ENCODE results near the gene NOA1. TPM values are rescaled to one million over a fixed set of nuclear protein-coding genes. Genes with fewer than 3 reads are reported as not detected.
"Not testable (repeated sequence)": the region's sequence is repeated elsewhere in the genome, so short reads cannot be mapped to it uniquely, and the experiment has no call there.

NOA1 gene
- total RNA-seq, 4 donors from 2014 or later: 17.4 to 29.7 (median 23.3) TPM

DNA sequence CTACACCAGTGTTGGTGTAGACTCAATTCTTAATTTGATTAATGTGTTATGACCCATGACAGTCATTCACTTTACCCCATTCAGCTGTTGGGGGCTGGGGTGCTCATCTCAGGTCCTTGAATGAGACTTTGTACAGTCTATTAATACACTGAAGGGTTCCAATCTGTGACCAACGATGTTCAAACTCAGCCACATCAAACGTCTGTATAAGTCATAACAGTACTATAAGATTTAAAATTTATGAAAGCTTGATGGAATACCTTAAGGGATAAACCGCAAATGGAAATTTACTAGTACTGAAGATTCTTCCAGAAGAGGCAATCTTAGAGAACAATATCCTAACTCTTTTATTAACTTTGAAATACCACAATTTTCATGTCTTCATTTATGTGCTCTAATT, 36.0 kb downstream of the NOA1 start:
- no peaks in the 10 kb centered on the region for H3K27me3 ChIP-seq
- no peak for TF ChIP-seq POLR2A (IDR thresholded peaks at IDR 0.05; ENCODE audit: low read depth)
- no peak for TF ChIP-seq EP300 (IDR thresholded peaks at IDR 0.05)
- no peak for TF ChIP-seq POLR2AphosphoS5 (IDR thresholded peaks at IDR 0.05)
- TF ChIP-seq, protein P1, sequence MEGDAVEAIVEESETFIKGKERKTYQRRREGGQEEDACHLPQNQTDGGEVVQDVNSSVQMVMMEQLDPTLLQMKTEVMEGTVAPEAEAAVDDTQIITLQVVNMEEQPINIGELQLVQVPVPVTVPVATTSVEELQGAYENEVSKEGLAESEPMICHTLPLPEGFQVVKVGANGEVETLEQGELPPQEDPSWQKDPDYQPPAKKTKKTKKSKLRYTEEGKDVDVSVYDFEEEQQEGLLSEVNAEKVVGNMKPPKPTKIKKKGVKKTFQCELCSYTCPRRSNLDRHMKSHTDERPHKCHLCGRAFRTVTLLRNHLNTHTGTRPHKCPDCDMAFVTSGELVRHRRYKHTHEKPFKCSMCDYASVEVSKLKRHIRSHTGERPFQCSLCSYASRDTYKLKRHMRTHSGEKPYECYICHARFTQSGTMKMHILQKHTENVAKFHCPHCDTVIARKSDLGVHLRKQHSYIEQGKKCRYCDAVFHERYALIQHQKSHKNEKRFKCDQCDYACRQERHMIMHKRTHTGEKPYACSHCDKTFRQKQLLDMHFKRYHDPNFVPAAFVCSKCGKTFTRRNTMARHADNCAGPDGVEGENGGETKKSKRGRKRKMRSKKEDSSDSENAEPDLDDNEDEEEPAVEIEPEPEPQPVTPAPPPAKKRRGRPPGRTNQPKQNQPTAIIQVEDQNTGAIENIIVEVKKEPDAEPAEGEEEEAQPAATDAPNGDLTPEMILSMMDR (IDR thresholded peaks at IDR 0.05): no peak
- H3K4me3 ChIP-seq: no peak overlapping the region
- H3K4me1 ChIP-seq: no peaks in the 10 kb centered on the region
- intact Hi-C loops (cut with DNase I): no loop called here
- H3K27ac ChIP-seq (replicated peaks in 1 of 4): no peak overlapping the region
- no peaks in the 10 kb centered on the region for H3K9me3 ChIP-seq
- no peak for DNase-seq (ENCODE audit: extremely low spot score)
- H3K36me3 ChIP-seq: peaks cover 0 to 42% (median 25%) of the 10 kb centered on the region in 4 donors
- WGBS: 84% methylated on average over 3 of the region's 3 CpGs

DNA sequence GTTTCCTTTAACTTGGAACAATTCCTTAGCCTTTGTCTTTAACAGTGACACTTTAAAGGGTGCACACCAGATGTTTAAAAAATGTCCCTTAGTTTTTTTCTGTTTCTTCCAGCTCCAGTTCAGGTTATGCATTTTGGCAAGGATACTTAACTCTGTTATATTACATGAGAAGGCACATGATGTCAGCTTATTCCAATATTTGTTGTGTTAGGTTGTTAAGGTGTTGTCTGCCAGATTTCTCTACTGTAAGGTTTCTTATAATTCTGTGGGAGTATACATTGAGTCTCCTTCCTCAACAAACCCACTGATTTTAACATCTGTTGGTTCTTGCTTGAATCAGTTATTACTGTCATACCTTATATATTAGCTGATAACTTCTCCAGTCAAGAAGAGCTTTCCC, 36.4 kb downstream of the NOA1 start:
- intact Hi-C loops (cut with DNase I): no loop called here
- peaks cover 0 to 43% (median 25%) of the 10 kb centered on the region in 4 donors for H3K36me3 ChIP-seq
- H3K27ac ChIP-seq (replicated peaks in 1 of 4): no peak overlapping the region
- TF ChIP-seq POLR2A (IDR thresholded peaks at IDR 0.05; ENCODE audit: low read depth) (no peak), EP300 (IDR thresholded peaks at IDR 0.05) (no peak), POLR2AphosphoS5 (IDR thresholded peaks at IDR 0.05) (no peak)
- TF ChIP-seq, protein P1 (IDR thresholded peaks at IDR 0.05): no peak
- H3K27me3 ChIP-seq: no peaks in the 10 kb centered on the region
- H3K4me3 ChIP-seq: no peak overlapping the region
- H3K4me1 ChIP-seq: no peaks in the 10 kb centered on the region
- H3K9me3 ChIP-seq: no peaks in the 10 kb centered on the region
- DNase-seq (ENCODE audit: extremely low spot score): no peak

DNA sequence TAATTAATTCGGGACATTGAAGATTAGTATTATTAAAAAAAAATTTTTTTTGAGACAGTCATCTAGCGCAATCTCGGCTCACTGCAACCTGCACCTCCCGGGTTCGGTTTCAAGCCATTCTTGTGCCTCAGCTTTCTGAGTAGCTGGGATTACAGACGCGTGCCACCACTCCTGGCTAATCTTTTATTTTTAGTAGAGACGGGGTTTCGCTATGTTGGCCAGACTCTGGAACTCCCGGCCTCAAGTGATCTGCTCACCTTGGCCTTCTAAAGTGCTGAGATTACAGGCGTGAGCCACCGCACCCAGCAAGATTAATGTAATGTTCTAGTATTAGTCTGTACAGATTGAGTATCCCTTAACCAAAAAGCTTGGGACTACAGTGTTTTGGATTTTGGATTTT, 37.0 kb downstream of the NOA1 start:
- no peak for DNase-seq (ENCODE audit: extremely low spot score)
- no peak for TF ChIP-seq POLR2AphosphoS5 (IDR thresholded peaks at IDR 0.05)
- TF ChIP-seq, protein P1 (IDR thresholded peaks at IDR 0.05): no peak
- TF ChIP-seq POLR2A (IDR thresholded peaks at IDR 0.05; ENCODE audit: low read depth): no peak
- no peak for TF ChIP-seq EP300 (IDR thresholded peaks at IDR 0.05)
- 95% methylated on average over 12 of the region's 12 CpGs for WGBS
- no peak overlapping the region for H3K27ac ChIP-seq (replicated peaks in 1 of 4)
- intact Hi-C loops (cut with DNase I): no loop called here
- H3K27me3 ChIP-seq: no peaks in the 10 kb centered on the region
- H3K36me3 ChIP-seq: peaks cover 0 to 43% (median 25%) of the 10 kb centered on the region in 4 donors
- H3K9me3 ChIP-seq: no peaks in the 10 kb centered on the region
- no peaks in the 10 kb centered on the region for H3K4me1 ChIP-seq
- no peak overlapping the region for H3K4me3 ChIP-seq

DNA sequence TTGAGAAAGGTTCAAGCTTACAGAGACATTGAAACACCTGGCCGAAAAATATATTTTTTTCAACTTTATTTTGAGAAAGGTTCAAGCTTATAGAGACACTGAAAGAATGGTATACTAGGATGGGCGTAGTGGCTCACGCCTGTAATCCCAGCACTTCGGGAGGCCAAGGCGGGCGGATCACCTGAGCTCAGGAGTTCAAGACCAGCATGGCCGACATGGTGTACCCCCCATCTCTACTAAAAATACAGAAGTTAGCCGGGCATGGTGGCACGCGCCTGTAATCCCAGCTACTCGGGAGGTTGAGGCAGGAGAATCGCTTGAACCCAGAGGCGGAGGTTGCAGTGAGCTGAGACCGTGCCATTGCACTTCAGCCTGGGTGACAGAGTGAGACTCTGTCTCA, 37.6 kb downstream of the NOA1 start:
- WGBS: 98% methylated on average over 14 of the region's 14 CpGs

DNA sequence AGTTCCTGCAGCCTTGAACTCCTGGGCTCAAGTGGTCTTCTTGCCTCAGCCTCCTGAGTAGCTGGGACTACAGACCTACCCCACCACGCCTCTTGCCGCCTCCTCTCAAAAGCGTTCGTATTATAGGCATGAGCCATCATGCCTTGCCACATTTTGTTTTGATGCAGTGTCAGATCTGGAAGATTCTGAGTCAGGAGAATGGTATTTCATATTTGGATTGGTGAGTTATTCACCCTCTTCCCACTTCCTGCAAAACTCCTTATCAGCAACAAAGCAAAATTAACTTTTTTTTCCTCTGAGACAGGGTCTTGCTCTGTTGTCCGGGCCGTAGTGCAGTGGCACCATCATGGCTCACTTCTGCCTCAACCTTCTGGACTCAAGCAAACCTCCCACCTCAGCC, 40.1 kb downstream of the NOA1 start:
- no peak overlapping the region for H3K4me3 ChIP-seq
- no peaks in the 10 kb centered on the region for H3K9me3 ChIP-seq
- no peak for TF ChIP-seq EP300 (IDR thresholded peaks at IDR 0.05)
- intact Hi-C loops (cut with DNase I): no loop called here
- no peak overlapping the region for H3K27ac ChIP-seq (replicated peaks in 1 of 4)
- DNase-seq (ENCODE audit: extremely low spot score): no peak
- H3K4me1 ChIP-seq: peaks cover 0 to 14% (median 0%) of the 10 kb centered on the region in 4 donors
- 90% methylated on average over 6 of the region's 6 CpGs for WGBS
- no peaks in the 10 kb centered on the region for H3K27me3 ChIP-seq
- peaks cover 0 to 43% (median 25%) of the 10 kb centered on the region in 4 donors for H3K36me3 ChIP-seq

More for the DNA sequence above, 37.6 kb downstream of the NOA1 start:
- intact Hi-C loops (cut with DNase I); H3K27me3 ChIP-seq; H3K4me3 ChIP-seq; H3K27ac ChIP-seq (replicated peaks in 1 of 4); H3K4me1 ChIP-seq; DNase-seq (ENCODE audit: extremely low spot score); H3K9me3 ChIP-seq: not testable (repeated sequence)
- peaks cover 0 to 43% (median 25%) of the 10 kb centered on the region in 4 donors for H3K36me3 ChIP-seq

DNA sequence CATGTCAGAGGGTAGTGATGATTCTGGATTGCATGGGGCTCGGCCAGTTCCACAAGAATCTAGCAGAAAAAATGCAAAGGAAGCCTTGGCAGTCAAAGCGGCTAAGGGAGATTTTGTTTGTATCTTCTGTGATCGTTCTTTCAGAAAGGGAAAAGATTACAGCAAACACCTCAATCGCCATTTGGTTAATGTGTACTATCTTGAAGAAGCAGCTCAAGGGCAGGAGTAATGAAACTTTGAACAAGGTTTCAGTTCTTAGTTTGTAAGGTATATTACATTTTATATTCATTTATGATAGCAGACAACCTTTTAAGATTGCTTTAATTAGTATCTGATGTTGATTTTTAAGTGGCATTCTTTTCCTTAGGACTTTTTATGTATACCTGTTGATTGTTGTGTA, 45.5 kb downstream of the NOA1 start:
- TF ChIP-seq POLR2AphosphoS5 (IDR thresholded peaks at IDR 0.05) (no peak), POLR2A (IDR thresholded peaks at IDR 0.05; ENCODE audit: low read depth) (no peak), EP300 (IDR thresholded peaks at IDR 0.05) (no peak)
- TF ChIP-seq, protein P1 (IDR thresholded peaks at IDR 0.05): no peak
- DNase-seq (ENCODE audit: extremely low spot score): no peak
- WGBS: 87% methylated on average over 4 of the region's 4 CpGs
- Histone ChIP-seq H3K4me1 (peaks cover 0 to 14% (median 0%) of the 10 kb centered on the region in 4 donors), H3K27ac (replicated peaks in 1 of 4) (no peak overlapping the region), H3K9me3 (no peaks in the 10 kb centered on the region), H3K36me3 (peaks cover 12 to 37% (median 31%) of the 10 kb centered on the region in 4 donors), H3K27me3 (no peaks in the 10 kb centered on the region), H3K4me3 (no peak overlapping the region)
- intact Hi-C loops (cut with DNase I): no loop called here
